ENCODE measurements around the gene LAMP5.

Gene LAMP5, protein sequence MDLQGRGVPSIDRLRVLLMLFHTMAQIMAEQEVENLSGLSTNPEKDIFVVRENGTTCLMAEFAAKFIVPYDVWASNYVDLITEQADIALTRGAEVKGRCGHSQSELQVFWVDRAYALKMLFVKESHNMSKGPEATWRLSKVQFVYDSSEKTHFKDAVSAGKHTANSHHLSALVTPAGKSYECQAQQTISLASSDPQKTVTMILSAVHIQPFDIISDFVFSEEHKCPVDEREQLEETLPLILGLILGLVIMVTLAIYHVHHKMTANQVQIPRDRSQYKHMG

DNA sequence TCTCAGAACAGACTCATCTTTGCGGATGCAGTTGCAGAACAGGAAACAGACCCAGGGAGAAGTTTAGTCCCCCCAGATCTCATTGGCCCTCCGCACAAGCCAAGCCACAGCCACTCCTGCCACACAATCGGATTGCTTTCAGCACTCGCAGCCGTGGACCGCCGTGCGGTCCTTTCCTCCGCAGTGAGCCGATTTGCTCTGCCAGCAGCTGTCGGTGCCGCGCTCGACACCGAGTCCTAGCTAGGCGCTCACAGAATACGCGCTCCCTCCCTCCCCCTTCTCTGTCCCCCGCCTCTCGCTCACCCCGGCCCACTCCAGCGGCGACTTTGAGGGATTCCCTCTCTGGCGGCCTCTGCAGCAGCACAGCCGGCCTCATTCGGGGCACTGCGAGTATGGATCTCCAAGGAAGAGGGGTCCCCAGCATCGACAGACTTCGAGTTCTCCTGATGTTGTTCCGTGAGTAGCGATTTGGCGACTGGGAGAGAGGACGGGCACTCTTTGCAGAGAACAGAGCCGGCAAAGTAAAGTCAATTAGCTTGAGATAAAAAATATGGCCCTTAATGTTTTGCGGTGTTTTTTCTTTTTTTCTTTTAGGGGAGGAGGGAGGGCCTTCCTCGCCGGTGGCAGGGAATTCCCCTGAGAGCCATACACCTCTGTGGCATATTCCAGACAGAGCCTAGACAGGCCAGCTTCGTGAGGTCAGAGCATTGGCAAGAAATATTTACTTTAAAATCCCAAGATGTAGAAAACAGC is at the start of gene LAMP5:
Gene LAMP5, plus strand, starts transcription at position 130 of the 753 bp plus-strand sequence. Its CDS starts 263 bp downstream, at position 393.
- DNase-seq: peak; percentile 90

DNA sequence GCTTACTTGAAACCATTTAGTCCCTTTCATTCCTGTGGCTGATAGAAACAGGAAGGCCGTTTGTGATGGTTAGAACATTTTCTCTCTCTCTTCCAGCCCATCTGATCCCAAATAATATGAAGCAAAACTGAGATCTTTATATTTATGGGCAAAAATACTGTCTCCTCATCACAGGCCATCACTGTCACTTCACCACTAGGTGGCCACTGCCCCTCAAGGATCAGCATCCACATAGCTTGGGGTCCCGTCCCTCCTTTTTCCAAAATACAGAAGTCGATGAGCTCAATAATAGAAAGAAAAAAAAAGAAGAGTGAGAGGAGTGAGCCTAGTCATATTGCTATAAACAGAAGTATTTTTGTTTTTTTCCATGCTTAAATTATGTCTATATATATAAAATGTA is 46.4 kb upstream of the LAMP5 start:
- no peak for DNase-seq

DNA sequence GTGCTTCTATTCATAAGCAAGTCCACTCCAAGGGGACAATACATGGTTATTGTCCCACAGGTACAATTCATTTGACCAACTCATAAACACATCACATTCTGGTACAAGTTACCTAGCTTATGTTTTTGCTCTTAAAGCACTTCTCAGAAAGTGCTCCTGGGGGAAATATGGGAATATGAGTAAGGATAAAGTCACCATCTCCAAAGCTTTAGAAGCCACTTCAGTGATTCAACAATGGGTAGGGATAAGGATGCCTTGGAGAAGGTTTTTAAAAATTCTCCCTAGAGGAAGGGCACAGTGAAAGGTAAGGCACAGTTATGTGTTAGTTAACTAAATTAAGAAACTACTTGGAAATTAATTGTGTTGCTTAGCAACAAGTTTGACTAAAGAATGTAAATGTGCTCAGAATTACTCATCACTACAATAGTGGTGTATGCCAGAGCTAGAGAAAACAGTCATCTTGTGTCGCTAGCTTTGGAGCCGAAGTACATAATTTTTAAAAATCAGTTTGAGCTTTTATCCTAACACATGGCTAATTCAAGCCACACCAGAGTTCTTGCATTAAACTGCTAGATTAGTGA is 39.5 kb upstream of the LAMP5 start:
- DNase-seq: no peak

DNA sequence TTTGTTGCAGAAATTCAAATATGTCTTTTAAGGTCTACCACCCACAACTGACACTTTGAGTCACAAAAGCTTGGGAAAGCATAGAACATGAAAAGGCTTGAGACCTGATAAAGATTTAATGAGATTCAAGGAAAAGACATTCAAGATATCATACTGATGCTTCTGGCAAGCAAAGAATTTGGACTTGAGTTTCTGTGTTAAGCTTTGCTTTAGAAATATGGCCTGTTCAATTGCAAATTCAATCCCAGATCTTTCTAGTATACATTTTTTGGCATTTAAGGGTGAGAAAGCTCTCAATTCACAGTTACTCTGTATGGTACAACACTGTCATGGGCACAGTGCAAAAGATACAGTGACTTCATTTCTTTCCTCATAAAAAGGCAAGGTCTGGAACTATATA is 38.9 kb upstream of the LAMP5 start:
- no peak for DNase-seq

DNA sequence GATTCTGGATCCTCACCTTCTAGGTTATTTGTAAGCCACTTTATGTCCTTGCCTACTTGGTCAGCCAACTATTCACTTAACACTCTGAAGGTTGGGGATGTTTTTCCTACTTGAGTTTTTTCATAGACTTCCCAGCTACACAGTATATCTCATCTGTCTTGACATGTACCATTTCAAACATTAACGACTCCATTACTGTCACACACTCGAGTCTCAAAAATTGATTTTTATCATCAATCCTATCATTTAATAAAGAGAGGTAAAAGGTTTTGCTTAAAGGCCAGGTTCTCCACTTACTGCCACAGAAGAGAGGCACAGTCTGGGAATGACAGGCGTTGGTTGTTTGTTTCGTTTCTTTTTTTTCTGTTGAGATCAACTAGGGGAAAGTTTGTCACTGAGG is 38.2 kb upstream of the LAMP5 start:
- DNase-seq: no peak

DNA sequence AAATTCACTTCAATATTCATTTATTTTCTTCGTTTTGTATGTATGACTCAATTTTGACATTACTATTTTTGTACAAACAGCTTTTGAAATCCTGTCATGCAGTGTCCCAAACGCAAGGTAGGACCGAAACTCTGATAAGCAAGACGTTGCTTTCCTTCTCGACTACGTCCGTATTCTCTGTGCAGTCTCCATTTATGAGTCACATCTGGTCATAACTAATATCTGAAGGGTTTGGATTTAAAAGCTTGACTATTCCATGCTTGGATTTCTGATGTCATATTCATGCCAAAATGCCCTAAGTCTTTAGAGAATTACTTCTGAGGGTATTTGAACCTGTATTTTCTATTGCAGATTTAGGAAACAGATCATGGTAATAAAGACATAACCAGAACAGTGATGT is 37.8 kb upstream of the LAMP5 start:
- DNase-seq: no peak

DNA sequence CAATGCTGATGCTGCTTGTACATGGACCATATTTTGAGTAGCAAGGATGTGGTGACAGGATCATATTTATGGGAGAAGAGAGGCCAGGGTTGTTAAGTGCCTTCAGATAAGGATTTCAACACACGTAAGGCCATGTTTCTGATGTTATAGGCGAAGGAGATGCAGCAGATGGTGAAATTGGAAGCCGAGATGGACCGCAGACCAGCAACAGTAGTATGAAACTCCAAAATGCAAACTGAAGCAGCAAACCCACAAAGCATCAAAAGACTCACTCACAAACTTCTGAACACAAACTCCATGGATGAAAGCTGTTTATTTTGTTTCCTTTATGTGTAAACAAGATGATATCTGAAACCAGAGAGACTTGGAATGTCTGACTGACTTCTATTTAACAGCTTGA is 35.6 kb upstream of the LAMP5 start:
- no peak for DNase-seq

DNA sequence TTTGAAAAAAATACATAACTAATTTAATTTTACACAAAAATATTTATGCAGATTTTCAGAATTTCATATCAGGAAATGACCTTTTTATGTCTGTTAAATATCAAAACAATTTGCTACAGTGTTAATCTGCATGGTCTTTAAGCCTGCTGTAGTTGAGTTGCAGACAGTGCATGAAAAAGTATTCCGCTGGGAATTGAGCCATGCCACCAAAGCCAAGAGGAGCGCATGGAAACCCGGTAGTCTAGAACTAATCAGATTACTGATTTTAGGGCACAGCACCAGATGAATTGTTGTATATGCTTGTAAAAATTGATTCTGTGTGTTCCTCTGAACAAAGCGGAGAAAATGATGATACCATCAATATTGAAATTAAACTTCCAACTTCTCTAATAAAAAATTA is 34.3 kb upstream of the LAMP5 start:
- DNase-seq: no peak

DNA sequence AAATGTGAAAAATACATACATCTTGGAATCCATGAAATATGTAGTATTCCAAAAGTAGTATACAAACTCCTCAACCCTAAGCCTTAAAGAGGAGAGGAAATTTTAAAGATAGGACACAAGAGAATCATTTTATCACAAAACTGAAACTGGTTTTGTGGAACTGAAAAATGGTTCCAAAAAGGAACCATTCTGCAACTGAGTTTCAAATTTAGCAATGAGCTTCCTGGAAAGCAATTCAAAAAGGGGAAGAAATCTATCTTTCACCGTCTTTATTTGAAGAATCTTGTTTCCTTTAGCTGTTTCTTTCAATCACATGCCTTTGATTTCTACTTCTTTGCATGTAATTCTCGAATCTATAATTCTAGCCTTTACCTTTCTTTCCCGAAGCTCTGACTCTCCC is 32.2 kb upstream of the LAMP5 start:
- DNase-seq: no peak

DNA sequence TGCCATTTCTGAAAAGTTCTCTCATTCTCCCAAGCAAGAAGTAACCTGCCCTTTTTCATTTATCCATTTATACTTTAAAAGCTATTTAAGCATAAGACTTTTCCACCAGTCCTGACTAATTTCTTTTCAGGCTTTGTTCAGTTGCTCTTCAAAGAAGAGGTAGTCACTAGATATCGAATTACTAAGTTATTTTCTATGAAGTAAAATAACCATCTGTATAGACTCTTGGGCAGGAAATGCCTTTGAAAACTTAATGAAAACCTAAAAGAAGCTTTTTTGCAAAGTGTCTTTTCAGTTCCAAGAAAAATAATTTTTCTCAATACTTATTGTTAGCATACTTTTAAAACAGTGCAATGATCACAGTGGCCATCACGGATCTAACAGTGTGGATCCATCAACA is 31.3 kb upstream of the LAMP5 start:
- DNase-seq: no peak

DNA sequence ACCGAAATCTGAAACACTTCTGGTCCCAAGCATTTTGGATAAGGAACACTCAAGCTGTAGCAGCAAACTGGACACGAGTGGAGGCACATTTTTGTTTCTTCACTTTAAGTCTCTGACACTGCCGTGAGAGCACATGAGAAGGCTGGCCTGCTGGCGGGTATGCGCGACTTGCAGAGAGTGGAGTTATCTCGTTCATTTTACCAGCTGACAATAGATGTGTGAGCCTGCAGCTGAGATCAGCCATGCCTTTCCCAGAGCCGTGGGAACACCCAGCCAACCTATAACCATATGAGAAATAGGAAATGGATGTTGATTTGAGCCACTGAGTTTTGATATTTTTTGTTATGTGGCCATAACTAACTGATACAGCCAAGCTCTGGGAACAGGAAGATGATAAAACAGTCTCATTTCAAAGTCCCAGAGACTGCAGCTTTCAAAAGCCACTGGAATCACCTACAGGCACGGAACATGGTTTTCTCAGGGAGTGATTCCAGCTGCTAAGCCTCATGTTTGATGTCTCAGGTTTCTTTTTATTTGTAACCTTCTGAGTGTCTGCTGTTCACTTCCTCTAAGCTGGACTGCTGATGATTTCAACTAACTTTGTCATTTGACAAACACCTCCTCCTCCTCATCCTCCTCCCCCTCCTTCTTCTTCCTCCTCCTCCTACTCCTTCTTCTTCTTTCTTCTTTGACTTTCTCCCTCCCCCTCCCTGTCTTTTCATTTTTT is 28.6 kb upstream of the LAMP5 start:
- no peak for DNase-seq

DNA sequence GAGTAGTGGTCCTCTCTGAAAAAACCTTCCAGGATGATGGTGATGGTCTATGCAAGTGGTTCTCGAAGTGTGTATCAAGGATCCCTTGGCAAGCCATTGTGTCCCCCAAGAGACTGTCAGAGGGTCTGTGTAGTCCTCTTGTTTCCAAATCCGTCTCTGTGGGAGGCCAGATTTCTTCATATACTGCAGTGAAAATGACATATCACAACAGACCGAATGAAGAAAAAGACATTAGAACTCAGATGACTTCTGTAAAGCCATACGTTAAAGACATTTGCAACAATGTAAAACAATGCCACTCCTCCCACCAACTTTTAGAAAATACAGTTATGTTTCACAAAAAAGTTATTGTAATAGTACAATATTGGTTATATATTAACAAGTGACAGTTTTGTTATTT is 27.2 kb upstream of the LAMP5 start:
- DNase-seq: no peak

DNA sequence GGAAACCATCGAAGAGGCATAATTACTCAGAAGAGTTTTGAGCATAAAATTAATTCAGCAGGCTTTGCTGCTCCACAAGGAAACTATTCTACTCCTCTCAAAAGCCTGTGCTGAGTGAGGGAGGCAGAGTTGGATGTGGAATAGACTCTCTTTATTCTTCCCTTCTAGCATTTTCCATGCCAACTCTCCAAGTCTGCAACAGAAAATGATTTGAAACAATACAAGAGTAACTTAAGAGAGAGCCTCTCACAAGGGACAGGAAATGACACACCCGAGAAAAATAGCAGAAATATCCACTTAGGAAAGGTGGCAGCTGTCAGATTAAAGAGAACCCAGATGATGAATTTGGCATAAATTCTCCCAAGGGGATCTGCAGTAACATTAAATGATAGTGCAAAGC is 26.3 kb upstream of the LAMP5 start:
- DNase-seq: no peak

DNA sequence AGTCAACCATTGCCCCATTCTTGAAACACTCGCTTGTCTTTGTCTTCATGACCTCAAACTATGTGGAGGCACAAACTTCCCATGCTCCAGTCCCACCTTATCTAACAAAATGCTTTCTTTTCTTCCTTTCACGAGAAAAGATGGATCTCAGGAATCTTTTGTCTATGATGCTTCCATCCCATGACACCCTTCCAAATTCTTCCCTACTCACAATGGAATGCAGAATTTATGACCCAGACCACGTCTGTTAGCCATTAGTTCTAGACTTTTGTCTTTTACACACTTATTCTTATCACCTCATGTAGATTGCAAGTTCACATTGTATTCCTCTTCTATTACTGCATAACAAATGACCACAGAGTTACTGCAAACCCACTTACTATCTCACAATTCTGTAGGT is 24.2 kb upstream of the LAMP5 start:
- DNase-seq: no peak

DNA sequence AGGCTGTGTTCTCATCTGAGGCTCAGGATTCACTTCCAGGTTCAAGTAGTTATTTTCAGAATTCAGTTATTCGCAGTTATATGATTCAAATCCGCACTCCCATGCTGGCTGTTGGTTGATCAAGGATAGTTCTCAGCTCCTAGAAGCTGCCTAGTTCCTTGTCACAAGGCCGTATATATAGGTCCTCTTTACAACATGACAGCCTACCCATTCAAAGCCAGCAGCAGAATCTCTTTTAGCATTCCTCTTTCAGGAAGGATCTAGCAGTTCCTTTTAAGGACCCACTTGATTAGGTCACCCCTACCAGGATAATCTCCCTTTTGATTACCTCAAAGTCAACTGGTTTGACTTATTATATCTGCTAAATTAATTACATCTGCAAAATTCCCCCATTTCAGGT is 23.8 kb upstream of the LAMP5 start:
- no peak for DNase-seq

DNA sequence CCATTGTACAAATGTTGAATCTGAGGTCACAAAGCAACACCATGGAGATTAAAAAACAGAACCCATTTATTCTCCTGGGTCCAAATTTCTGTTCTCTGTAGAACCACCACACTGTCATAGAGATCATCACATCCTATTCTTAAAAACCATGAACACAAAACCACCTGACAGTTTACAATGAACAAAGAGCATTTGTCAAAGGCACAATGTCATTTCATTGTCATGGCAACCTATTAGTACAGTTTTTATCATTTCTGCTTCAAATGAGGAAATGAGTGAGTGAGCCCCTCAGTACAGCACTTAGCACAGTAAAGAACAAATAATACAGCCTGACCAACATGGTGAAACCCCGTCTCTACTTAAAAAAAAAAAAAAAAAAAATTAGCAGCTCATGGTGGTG is 23.1 kb upstream of the LAMP5 start:
- DNase-seq: no peak

DNA sequence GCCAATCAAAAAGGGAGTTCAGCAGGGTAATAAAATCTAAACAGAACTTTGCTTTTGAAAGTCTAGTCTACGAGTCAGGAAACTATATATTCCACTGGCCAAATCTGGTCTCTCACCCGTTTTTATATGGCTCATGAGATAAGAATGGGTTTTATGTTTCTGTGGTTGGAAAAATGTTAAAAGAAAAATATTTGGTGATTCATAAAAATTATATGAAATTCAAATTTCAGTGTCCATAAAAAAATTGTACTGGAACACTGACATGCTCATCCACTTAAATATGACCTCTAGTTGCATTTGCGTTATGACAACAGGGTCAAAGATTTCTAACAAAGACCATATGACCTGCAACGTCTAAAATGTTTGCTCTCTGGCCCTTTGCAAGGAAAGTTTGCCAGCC is 22.3 kb upstream of the LAMP5 start:
- DNase-seq: no peak

DNA sequence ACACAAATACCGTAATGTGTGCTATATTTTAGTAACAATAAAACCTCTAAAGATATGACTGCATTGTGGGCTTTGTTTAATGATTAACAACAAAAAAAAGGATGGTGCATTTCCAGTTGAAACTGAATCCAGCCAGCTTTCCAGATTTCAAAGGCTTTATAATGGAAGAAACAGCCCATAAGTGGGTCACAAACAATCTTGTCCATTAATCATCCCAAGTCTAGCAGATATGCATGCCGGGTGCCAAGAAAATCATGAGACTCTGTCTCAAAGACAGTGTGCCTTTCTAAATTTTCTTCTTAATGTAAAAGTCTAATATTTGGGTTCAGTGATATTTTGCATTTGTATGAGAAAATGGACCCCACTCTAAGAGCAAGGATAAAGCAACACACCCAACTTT is 20.6 kb upstream of the LAMP5 start:
- no peak for DNase-seq

DNA sequence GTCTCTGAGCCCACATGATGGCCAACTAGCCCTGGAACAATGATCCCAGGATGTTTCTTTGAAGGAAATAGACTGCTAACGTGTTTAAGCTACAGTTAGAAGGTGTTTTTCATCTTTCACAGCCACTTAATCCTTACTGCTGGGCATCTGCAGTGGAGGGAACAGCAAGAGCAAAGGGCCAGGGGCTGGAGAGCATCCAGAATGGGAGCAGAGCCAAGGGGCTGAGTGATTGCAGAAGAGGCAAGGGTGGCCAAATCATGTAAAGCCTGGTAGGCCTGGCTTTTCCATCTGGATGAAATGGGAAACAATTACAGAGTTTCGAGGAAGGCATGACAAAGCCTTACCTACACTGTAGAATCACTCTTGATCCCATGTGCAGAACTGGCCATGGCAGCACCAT is 18.7 kb upstream of the LAMP5 start:
- DNase-seq: no peak

DNA sequence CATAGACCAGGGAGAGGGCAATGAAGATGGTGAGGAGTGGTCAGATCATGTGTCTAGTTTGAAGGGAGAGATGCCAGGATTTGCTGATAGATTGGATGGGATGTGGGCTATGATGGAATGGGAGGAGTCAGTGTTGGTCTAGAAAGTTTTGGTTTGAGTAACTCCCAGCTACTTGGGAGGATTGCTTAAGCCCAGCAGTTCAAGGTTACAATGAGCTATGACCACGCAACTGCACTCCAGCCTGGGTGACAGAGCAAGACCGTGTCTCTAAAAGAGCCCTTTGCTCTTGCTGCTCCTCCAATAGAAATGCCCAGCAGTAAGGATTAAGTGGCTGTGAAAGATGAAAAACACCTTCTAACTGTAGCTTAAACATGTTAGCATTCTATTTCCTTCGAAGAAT is 18.2 kb upstream of the LAMP5 start:
- DNase-seq: no peak

DNA sequence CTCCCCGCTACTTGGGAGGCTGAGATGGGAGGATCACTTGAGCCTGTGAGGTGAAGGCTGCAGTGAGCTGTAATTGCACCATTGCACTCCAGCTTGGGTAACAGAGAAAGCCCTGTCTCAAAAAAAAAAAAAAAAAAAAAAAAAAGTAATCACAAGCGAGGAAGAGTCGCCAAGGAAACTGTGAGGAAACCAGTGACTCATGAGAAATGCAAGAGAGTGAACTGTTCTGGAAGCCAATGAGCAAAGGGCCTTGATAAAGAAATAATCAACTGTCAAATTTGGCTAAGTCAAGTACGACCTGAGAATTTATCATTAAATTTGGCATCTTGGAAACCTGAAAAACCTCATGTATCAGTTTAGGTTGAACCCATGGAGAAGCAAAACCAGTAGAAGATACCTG is 16.1 kb upstream of the LAMP5 start:
- no peak for DNase-seq

DNA sequence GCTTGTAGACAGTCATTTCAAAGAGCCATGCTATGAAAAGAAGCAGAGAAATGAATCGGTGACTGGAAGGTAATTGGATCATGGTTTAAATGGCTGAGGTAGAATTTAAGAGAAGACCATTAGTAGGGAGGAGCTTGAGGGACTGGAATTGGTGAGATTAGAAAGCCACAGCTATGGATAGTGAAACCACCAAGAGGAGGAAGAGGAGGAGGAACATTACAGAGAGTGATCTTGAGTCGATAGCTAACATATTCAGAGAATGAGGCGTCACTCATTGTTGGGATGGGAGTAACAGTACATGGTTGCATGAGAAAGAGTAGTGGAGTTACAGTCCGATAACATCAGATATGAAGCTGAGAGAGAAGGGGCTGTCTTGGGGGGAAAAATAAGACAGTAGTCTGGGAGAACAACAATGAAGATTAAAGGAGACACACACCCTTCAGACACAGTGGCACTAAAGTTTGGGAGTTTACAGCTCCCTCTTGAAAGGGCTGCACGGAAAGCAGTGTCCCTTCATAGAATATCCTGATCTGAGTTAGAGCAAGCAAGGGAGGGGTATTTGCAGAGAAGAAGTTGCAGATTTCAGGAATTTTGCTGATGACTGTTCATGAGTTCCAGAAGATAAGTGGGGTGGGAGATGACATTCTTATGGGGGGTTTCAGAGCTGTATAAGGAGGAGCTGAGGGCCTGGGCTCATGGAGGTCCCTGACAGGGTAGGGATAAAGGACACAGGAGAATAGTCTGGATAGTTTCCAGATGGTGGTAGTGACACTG is 15.1 kb upstream of the LAMP5 start:
- no peak for DNase-seq

DNA sequence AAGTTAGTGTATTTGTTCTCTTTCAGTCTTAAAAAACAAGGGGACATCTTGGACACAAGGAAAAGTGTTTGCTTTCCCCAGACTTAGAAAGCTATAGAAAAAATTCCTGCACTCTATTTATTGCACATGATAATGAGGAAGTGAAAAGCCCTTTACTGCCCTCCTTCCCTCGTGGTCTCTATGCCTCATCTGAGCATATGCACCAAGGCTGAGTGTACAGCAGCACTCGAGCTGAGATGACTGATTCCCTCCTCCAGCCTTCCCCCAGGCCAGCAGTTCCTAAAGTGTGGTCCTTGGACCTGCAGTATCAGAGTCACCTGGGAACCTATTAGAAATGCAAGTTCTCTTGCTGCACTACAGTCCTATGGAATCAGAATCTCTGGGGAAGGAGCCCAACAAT is 14.3 kb upstream of the LAMP5 start:
- no peak for DNase-seq

Measured in islet precursor cell (in vitro differentiated cells).